Neural crest cell (in vitro differentiated cells): Measurements from ENCODE around the gene STAB2. TPM values are rescaled to one million over a fixed set of nuclear protein-coding genes. Genes with fewer than 3 reads are reported as not detected.
"Not testable (repeated sequence)": the region's sequence is repeated elsewhere in the genome, so short reads cannot be mapped to it uniquely, and the experiment has no call there.

Source experiments
- DNase-seq: peaks from one replicate; pipeline ENCODE4 v3.0.0; 2021; ENCODE audit warnings: low read depth, mixed read lengths, low spot score
- H3K27ac Mint-ChIP-seq: one replicate; pipeline ENCODE4 v1.8.0; 2021; ENCODE audit warnings: mild to moderate bottlenecking, mixed read lengths; ENCODE audit not compliant: unreplicated experiment
- H3K27me3 Mint-ChIP-seq: 2 replicates; pipeline ENCODE4 v1.8.0; 2021; ENCODE audit warnings: low read depth, mild to moderate bottlenecking, mixed read lengths
- H3K36me3 Mint-ChIP-seq: 2 replicates; pipeline ENCODE4 v1.8.0; 2021; ENCODE audit warnings: low read depth, mild to moderate bottlenecking, mixed read lengths
- H3K4me1 Mint-ChIP-seq: 2 replicates; pipeline ENCODE4 v1.8.0; 2021; ENCODE audit warnings: mixed read lengths
- H3K4me3 Mint-ChIP-seq: one replicate; pipeline ENCODE4 v1.8.0; 2021; ENCODE audit warnings: mild to moderate bottlenecking, mixed read lengths
- H3K9me3 Mint-ChIP-seq: 2 replicates; pipeline ENCODE4 v1.8.0; 2021; ENCODE audit warnings: mixed read lengths
- total RNA-seq: library from RNA; stranded (reverse); gene quantifications from 2 replicates; pipeline ENCODE4 v1.2.1, GENCODE V29; 2021
- TF ChIP-seq, protein P1 (sequence below): fragments of 200-600 bp; sonication (generic); conservative IDR thresholded peaks from 2 replicates; pipeline ENCODE4 v1.5.0; 2021; ENCODE audit warnings: antibody characterized with exemption, mild to moderate bottlenecking

The STAB2 gene
- total RNA-seq, 1 donor from 2014 or later: not detected

DNA sequence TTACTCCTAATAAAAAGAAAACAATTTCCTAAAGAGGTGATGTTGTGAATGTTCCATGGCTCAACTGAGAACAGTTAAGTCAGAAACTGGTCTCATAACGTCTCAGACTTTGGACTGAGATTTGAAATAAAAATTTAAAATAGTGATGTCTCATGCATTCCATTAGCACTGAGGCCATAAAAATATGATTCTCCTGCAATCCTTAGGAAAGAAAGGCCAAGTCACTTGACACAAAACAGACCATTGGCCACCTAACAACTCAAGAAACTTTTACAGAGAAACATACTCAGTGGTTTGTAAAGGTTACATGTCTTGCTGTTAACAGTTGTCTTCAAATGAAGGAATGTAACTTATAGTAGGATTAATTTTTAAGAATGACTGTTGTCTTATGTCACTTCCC lies 58.1 kb downstream of the STAB2 start:
- H3K27me3 Mint-ChIP-seq: no peaks in the 10 kb centered on the region
- DNase-seq: no peak
- H3K4me3 Mint-ChIP-seq: no peak overlapping the region
- H3K36me3 Mint-ChIP-seq: no peaks in the 10 kb centered on the region
- TF ChIP-seq, protein P1, sequence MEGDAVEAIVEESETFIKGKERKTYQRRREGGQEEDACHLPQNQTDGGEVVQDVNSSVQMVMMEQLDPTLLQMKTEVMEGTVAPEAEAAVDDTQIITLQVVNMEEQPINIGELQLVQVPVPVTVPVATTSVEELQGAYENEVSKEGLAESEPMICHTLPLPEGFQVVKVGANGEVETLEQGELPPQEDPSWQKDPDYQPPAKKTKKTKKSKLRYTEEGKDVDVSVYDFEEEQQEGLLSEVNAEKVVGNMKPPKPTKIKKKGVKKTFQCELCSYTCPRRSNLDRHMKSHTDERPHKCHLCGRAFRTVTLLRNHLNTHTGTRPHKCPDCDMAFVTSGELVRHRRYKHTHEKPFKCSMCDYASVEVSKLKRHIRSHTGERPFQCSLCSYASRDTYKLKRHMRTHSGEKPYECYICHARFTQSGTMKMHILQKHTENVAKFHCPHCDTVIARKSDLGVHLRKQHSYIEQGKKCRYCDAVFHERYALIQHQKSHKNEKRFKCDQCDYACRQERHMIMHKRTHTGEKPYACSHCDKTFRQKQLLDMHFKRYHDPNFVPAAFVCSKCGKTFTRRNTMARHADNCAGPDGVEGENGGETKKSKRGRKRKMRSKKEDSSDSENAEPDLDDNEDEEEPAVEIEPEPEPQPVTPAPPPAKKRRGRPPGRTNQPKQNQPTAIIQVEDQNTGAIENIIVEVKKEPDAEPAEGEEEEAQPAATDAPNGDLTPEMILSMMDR: no peak
- peaks cover 25% of the 10 kb centered on the region for H3K4me1 Mint-ChIP-seq
- H3K9me3 Mint-ChIP-seq: peaks cover 3% of the 10 kb centered on the region
- H3K27ac Mint-ChIP-seq: no peak overlapping the region

DNA sequence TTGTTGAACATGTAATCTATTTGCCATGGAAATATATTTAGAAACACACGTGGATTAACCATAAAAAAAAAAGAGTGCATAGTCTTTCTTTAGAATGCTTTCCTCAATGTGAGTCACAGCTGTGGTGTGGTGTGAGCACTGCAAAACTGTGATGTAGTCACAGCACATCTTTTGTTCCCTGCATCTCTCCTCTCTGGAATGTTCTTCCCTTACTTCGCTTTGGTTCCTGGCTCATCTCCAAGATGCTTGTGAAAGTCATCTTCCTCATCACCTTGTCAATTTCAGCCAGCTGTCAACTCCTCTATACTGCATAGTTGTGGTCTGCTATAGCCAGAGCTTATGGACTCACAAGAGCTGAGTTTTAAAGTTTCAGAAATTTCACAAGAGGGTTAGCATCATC lies 60.2 kb downstream of the STAB2 start:
- Mint-ChIP-seq H3K4me3 (no peak overlapping the region), H3K27ac (no peak overlapping the region), H3K9me3 (no peaks in the 10 kb centered on the region), H3K36me3 (no peaks in the 10 kb centered on the region), H3K4me1 (peaks cover 25% of the 10 kb centered on the region), H3K27me3 (no peaks in the 10 kb centered on the region)
- TF ChIP-seq, protein P1: no peak
- no peak for DNase-seq

DNA sequence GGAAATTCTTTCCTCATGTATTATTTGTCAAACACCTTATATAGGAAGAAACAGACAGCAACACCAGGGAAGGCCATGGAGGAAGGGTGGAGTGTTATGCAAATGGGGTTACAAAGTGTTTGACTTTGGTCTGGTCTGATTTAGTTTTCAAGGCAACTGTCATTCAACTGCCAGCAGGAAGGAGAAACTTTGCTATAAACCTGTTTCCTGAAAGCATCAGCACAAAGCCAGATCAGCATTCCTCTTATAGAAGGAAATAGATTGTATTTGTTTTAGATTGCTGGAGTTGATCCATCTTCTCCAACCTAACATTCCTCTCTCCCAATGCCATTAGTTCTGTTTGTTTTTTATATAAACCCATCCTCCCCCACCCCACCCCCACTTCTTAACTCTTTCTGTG lies 65.7 kb downstream of the STAB2 start:
- H3K27ac Mint-ChIP-seq: no peak overlapping the region
- no peak overlapping the region for H3K4me3 Mint-ChIP-seq
- no peaks in the 10 kb centered on the region for H3K27me3 Mint-ChIP-seq
- no peak for DNase-seq
- H3K9me3 Mint-ChIP-seq: peaks cover 9% of the 10 kb centered on the region
- TF ChIP-seq, protein P1: no peak
- peaks cover 20% of the 10 kb centered on the region for H3K4me1 Mint-ChIP-seq
- no peaks in the 10 kb centered on the region for H3K36me3 Mint-ChIP-seq

DNA sequence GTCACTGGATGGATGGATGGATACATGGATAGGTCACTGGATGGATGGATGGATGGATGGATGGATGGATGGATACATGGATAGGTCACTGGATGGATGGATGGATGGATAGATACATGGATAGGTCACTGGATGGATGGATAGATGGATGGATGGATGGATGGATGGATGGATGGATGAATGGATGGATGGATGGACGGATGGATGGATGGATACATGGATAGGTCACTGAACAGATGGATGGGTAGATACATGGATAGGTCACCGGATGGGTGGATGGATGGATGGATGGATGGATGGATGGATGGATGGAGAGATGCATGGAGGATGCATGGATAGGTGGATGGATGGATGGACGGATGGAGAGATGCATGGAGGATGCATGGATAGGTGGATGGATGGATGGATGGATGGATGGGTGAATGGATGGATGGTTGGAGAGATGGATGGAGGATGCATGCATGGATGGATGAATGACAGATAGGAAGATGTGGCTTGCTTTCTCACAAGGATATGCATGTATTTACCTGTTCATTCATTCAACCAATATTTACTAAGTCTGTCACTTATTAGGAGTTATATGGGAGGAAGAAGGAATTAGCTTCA lies 66.6 kb downstream of the STAB2 start:
- H3K9me3 Mint-ChIP-seq, H3K4me3 Mint-ChIP-seq, H3K27ac Mint-ChIP-seq, H3K27me3 Mint-ChIP-seq, DNase-seq, H3K36me3 Mint-ChIP-seq: not testable (repeated sequence)
- peaks cover 13% of the 10 kb centered on the region for H3K4me1 Mint-ChIP-seq

DNA sequence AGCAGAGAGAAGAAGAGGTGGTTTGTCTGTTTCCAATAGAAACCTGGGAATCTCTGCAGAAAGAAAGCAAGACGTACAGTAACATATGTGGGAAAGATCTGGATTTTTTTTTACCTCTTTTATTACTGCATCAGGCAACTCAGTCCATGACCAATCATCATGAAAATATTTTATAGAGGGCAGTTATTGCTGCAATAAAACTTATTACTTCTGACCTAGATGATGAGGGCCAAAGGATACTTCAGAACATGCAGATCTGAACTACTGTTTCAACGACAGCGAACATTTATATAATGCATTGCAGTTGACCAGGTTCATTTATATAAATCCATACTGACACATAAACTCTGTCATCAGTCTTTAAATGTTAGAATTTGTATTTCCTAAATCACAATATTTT lies 67.7 kb downstream of the STAB2 start:
- TF ChIP-seq, protein P1: no peak
- DNase-seq: no peak
- peaks cover 9% of the 10 kb centered on the region for H3K9me3 Mint-ChIP-seq
- H3K27ac Mint-ChIP-seq: no peak overlapping the region
- no peaks in the 10 kb centered on the region for H3K27me3 Mint-ChIP-seq
- no peaks in the 10 kb centered on the region for H3K36me3 Mint-ChIP-seq
- no peak overlapping the region for H3K4me3 Mint-ChIP-seq
- H3K4me1 Mint-ChIP-seq: peaks cover 2% of the 10 kb centered on the region

DNA sequence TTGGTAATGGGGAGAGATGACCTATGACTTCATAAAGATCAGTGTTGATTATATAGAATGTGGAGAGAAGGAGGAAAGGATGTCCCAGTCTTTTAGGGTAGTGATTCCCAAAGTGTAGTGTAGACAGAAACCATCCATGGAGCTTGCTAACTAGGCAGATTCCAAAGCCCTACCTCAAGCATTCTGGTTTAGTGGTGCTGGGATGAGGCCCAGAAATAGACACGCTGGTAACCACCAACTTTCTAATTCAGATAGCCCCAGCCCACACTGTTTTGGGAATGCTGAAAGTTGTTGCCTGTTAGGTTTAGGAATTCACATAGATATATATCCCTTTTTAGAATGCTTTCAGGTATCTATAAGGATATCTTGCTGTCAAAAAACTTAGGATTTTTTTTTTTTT lies 69.2 kb downstream of the STAB2 start:
- DNase-seq: no peak
- Mint-ChIP-seq H3K4me3 (no peak overlapping the region), H3K27me3 (no peaks in the 10 kb centered on the region), H3K36me3 (no peaks in the 10 kb centered on the region), H3K9me3 (peaks cover 9% of the 10 kb centered on the region), H3K4me1 (peaks cover 8% of the 10 kb centered on the region), H3K27ac (no peak overlapping the region)
- TF ChIP-seq, protein P1: no peak
